Islet precursor cell (in vitro differentiated cells): ENCODE data around the gene PIEZO2.
"Not testable (repeated sequence)": the region's sequence is repeated elsewhere in the genome, so short reads cannot be mapped to it uniquely, and the experiment has no call there.

Experiments
- DNase-seq: peaks from one replicate; pipeline ENCODE4 v3.0.0-alpha.2; 2018

PIEZO2 gene

DNA sequence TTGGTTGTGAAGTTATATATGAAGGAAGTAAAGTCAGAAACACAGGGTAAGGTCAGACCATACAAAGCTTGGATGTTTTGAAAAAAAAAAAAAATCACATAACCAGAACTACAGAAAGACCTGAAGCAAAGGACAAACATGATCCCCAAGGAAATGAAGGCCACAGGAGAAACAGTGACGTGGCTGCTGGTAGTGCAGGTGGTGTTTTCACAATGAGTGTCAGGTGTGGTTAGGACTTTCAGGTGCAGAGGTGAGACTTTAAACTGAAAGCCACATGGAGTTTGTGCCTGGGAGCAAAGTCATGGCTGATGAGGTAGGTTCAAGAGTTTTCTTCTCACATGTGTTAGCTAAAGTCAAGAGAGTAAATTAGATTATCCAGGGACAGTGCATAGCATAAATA lies 270.7 kb downstream of the PIEZO2 start:
- DNase-seq, result no peak

DNA sequence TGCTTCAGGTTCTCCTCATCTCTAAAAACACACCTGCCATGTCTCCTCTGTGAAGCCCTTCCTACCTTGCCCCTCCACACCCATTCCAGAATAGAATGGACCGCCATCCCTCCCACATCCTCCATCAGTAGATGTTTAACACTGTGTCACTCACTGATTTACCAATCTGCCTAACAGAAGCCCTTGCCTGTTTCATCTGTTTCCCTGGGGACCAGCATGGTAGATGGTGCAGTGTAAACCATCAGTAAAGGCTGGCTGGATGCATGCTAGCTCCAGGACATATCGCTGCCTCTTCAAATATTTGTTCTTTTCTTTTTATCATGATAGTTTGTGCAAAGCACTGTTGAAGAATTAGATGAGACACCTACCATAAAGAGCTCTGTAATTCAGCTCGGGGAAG lies 271.4 kb downstream of the PIEZO2 start:
- no peak for DNase-seq

DNA sequence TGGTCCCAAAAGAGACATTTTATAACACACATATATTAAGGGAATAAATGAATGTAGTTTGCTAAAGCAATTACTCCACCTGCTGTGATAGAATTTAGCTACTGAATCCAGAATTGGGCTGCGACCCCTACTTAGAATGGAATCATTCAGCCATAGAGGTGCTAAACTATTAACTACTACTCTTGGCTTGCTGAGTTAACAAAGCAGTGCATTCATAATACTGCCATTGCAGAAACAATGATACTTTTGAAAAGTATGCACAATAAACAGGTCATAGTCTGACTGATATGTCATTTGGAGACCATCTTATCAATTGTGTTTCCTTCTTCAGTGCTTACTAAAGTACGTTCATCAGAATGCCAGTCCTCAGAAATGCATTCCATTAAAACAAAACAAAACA lies 273.6 kb downstream of the PIEZO2 start:
- DNase-seq, result no peak

DNA sequence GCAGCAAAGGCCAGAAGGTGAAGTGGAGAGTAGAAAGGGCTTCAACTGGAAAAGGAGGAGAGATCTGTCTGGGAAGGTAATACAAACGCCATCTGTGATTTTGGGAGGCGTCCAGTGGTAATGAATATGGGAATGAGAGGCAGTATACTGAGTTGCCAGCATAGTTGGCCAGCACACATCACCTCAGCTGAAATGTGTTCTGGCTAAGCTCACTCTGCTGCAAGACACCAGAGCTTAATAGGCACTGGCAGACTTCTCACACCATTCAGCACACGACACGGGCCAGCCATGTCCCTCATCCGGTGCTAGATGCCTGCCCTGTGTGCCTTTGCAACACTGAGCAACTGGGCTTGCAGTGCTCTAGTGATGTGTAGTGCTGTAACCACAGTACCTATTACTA lies 277.1 kb downstream of the PIEZO2 start:
- no peak for DNase-seq

DNA sequence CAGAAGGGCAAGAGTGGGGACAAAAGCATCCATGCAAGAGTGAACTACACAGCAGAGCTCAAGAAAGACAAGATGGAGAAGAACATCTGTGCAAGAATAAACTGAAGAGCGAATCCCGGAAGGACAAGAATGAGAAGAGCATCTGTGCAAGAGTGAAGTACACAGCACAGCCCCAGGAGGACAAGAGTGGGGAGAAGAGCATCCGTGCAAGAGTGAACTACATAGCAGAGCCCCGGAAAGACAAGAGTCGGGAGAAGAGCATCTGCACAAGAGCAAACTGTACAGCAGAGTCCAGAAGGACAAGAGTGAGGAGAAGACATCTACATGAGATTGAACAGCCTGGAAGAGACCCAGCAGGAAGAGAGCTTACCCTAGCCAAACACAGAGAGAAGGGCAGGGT lies 284.6 kb downstream of the PIEZO2 start:
- DNase-seq, result no peak

DNA sequence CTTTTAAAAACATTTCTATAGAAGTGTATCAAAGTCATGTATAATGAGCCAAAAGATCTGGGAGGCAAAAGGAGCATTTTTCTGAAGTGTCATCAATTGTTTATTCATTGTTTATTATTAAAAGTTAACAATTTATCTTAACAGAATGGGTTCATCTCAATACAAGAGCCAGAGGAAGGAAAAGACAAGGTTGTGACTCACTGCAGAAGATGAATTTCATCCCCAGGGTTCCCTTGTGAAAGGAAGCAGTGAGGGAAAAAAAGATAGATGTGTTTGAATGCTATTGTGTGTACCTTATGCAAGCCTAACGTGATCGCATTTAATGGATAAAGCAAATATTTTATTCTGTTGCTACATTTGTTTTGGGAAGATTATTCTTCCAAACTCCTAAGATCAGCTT lies 286.3 kb downstream of the PIEZO2 start:
- DNase-seq, result no peak

DNA sequence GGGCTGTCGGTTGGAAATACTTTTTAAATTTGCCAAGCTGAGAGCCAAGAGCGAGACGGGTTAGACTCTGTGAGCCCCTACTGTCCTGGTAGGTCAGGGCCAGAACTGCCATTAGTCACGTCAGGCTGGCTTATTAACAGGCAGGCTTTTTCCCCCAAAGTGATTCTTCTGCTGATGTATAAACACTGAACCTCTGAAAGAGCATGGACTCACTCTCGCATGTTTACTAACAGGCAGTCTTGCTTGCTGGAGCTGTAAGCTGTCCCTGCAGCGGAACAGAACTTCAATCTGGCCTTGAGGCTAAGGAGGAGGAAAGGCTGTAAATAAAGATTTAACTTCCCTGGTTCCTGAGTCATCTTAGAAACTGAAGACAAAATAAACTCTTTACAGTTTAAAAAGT lies 288.4 kb downstream of the PIEZO2 start:
- peak; percentile 76 for DNase-seq

DNA sequence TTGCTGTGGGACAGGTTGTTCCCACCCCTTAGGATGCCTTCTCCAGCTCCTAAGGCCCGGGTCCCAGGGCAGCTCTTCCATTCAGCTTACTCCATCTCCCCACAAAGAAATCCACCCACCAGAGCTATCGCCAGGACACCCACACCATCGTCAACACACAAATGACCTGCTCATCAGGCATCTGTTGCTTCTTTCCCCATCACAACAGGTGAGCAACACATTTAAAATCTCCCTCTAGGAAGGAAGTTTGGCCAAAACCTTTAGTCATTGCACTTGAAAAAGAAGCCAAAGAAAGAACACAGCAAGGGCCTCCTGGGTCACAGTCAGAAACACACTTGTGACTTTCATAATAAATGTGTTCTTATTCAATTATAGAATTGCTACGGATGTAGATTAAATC lies 289.0 kb downstream of the PIEZO2 start:
- no peak for DNase-seq

DNA sequence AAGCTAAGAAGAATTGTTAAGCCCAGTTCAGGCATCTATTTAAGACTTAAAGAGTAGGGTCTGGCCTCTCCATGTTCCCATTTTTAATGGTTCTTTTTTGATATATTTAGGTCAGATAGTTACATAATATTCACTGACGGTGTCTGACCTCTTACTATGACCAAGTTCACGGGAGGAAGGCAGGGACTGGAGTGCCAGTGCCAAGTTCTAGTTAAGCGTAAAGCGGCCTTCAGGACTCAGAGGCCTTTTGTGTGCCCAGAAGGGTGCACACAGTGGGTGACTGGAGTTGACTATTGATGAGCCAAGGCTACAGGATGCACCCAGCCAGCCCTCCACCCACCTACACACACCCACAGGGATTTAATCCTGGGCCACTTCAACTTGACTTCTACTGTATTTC lies 290.9 kb downstream of the PIEZO2 start:
- no peak for DNase-seq

DNA sequence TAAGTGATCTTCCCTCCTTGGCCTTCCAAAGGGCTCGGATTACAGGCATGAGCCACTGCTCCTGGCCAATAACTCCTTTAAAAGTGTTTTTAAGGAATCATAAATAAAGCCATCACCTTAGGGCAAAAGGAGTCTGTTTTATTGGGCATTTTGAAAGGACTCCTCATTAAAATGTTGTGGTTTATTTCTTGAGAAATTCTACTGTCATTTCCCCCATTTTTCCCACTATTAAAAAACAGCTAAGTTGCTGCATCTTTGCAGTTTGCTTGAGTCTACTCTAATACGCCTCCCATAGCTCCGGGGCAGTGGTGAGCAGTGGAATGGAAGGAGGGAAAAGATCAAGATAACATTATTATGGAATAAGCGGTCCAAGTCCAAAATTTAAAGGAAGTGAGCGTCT lies 293.2 kb downstream of the PIEZO2 start:
- no peak for DNase-seq

DNA sequence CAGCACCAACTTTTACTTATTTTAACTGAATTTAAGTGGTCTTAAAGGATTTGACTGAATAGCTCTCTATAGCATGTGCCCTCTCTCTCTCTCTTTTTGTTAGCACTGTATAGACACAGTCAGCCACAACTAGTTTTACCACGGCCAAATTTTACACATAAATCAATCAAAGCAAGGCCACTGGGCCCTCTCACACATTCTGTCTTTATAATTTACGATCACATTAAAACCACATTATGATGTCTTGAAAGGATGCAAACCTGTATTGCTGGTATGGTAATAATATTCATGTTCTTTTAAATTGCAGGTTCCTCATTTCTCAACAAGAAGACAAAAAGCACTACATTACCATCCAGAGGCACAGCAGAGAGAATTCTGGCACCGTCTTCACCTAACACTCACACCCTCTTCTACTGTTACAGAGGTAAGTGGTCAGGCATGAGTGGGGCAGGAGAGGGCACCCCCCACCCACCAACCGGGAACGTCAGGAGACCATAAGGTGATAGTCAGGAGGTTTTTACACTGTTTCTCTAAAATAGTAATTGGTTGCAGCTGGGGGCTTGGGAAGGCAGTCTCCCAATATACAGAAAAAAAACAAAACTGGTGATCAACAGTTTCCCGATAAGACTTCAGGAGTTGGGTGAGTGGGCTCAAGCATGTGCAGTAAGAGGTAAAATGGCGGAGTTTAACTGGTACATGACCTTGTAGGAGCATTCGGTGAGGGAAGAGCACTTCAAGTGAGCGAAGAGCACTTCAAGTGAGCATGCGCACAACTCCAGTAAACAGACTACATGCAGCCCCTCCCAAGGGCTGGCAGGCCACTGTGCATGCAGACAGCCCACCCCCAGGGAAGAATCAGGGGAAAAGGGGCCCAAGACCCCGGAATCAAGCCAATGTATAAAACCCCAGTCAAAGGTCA lies 296.7 kb downstream of the PIEZO2 start:
- DNase-seq, result no peak

DNA sequence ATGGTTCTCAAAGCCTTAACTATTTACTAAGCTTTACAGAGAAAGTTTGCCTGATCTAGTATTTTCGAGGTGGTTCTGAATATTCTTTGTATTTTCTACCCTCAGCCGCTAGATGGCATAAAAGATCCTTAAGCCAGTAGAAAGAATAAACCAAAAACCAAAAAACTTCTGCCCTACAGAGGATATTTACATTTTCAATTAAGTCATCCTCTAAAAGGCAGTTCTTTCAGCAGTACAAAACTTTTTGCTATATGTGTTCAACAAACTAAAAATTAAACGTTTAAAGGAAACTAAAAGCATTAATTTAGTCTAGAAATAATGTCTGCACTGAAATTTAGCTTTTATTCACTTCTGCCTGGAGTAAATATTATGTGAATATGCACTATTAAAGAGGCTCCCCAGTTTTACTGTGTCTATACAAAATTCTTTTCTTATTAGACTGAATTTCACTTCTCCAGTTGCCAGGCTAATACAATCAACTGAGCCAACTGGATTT lies 297.5 kb downstream of the PIEZO2 start:
- DNase-seq, result no peak

DNA sequence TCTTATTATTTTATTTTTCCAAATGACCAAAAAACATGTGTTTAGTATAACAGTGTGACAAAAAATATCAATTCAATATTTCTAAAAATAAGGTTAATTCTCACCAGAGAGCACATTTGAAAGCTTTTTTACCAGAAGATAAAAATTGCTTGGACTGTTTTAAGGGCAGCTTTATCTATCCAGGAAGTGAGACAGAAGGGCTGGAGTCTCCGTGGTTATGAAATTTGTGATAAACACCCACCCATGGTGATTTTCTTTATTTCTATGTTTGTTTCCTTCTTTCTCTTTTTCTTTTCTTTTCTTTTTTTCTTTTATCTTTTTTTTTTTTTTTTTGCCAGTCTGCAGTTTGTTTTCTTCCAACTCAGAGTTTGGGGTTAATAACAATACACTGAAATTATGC lies 298.5 kb downstream of the PIEZO2 start:
- DNase-seq, result no peak

DNA sequence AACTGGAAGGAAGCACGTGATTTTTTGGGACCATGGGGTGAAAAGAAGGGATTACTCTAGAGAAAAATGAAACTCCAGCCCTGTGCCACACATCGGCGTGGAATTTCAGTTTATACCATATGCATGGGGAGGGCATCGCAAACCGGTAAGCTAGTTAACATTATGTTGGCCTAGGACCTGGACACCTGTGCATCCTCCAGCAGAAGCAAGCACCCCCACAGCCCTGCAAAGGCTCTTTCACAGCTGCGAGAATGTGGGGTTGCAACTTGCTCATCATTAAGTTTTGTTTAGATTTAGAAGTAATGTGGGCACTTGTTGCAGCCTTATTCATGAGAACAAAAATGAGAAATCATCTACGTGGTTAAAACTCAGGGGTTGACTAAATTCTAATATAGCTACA lies 299.2 kb downstream of the PIEZO2 start:
- DNase-seq, result no peak

DNA sequence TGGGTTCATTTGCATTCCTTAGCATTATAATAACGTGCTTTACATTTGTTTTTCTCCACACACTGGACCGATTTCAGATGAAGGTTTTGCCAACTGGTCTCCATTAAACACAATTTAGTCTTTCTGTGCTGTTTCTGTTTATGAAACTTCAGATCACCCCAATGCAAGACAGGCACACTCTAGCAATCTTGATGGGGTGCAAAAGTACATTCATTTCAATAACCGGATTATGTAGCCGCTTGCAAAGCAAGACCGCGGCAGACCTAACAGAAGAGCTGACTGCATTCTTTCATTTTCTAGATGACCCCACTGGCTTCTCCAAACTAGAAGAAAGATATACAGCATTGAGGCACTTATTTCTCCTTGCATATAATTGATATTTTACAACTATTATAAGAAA lies 301.5 kb downstream of the PIEZO2 start:
- no peak for DNase-seq

DNA sequence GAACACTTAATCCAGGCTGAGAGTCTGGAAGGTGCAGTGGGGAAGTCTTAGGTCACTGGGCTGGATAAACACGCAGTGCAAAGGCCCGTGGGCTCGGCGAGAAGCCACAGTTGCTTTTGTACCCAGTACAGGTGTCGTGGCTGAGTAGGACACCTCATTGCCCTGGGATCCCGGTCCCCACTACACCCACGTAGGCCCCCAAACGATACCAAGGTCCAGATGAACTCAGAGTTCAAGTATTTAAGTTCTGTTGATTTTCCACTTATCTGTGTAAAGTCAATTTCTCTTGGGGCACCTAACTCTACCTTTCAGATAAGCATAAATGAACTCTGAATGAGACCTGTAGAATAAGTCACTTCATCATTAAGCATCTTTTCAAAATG lies 302.0 kb downstream of the PIEZO2 start:
- DNase-seq, result no peak

DNA sequence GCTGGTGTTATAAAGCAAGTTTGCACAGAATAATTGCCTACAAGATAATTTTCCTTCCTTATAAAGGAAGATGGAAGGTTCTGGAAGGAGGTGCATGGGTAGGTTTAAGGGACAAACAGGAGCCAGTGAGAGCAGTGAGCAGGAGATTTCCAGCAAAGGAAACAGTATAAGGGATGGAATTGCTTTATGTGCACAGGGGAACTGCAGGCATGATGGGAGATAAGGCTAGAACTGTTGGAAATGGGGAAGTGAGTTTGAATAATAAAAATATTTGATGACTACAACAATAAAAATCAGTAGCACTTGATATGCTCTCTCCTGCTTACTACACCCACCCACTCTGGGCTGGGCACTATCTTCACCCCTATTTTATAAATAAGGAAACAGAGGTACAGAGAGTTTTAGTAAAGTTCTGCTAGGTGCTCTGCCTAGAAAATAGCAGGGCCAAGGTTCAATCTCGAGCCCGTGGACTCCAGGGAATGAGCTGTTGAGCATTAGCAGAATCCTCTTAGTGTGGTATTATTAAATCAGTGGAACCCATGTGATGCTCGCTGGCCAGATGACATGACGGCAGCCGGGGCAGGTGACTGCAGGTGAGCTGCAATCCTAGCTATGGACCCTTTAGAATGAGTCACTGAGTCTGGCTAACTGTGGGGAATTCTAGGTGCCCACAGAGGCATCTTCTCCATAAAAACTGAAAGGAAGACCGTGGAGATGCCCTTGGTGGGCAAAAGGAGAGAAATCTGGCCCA lies 302.5 kb downstream of the PIEZO2 start:
- no peak for DNase-seq

DNA sequence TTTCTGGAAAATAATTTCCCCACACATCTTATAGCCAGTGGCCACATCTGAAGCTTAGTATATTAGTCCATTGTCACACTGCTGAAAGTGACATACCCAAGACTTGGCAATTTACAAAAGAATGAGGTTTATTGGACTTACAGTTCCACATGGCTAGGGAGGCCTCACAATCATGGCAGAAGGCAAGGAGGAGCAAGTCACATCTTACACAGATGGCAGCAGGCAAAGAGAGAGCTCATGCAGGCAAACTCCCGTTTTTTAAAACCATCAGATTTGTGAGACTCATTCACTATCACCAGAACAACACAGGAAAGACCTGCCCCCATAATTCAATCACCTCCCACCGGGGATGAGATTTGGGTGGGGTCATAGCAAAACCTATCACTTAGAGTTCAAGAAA lies 303.3 kb downstream of the PIEZO2 start:
- DNase-seq, result not testable (repeated sequence)

DNA sequence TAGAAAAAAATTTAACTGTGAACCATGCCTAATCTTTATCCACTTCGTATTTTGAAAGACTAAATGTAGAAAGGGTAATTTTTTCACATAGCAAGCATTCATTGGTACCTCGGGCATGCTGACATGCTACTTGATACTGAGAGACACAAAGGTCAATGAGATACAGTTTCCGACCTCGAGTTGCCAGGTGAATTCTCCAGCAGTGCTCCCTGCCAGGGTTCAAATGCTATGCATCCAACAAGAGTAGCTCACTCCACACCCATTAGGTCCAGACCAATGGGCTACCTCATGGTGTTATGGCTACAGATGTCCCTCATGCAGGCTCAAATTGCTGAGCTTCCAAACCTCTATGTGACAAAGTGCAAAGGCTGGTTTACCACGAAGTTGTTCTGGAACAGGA lies 305.8 kb downstream of the PIEZO2 start:
- DNase-seq, result no peak

DNA sequence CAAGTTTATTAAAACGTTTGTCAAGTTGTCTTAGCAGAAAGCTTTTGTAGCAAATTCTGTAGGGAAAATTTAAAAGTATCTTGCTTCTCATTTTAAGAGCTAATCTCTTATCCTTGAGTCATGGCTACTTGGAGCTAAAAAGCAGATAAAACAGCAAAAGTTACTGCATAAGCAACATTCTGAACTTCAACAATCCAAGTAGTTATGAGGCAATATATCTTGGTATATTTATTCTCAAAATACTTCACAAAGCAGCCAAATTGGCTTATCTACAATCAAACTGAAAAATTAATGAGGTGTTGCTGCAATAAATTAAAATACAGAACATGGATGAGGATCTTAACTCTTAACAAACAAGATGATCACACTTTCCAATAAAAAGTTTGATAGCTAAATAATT lies 306.5 kb downstream of the PIEZO2 start:
- no peak for DNase-seq

DNA sequence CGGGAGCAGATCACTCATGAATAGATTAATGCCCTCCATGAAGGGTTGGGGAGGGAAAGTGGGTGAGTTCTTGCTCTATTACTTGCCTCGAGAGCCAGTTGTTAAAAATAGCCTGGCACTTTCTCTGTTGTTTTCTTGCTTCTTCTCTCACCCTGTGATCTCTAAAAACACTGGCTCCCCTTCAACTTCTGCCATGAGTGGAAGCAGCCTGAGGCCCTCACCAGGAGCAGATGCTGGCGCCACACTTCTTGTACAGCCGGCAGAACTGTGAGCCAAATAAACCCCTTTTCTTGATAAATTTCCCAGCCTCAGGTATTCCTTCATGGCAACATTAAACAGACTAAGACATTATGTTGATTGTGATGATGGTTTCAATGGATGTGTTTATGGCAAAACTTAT lies 307.0 kb downstream of the PIEZO2 start:
- DNase-seq, result no peak

DNA sequence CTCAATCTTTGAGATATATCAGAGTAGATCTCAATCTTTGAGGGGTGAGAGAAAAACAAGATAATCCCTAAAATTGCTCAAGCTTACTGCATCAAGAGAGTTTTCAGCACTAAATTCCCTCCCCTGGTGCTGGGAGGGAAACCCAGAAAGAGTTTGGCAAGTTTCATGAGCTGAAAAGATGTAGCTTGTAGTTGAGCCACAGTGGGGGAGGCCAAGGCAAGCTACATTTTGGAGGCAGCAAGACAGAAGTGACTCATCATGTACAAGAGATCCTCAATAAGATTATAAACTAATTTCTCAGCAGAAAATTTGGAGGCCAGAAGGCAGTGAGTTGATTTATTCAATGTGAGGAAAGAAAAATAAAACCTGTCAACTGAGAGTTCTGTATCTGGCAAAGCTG lies 308.2 kb downstream of the PIEZO2 start:
- DNase-seq, result no peak

DNA sequence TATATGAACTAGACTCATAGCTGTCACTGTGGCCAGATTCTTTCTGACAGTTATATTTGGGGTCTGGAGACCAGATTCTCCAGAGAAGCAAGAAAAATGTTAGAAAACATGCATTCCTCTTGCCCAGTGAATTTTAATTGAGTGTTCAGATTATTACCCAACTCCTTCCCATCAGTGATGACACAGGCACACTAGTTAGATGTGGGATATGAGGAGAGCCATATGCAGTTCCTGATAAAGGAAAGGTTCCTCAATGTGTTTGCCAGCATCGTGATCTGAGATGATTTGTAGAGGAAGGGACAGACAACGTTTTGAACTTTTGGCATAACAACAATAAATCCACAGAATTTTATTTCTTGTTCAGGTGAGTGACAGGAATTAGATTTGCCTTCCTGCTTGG lies 308.6 kb downstream of the PIEZO2 start:
- DNase-seq, result no peak

DNA sequence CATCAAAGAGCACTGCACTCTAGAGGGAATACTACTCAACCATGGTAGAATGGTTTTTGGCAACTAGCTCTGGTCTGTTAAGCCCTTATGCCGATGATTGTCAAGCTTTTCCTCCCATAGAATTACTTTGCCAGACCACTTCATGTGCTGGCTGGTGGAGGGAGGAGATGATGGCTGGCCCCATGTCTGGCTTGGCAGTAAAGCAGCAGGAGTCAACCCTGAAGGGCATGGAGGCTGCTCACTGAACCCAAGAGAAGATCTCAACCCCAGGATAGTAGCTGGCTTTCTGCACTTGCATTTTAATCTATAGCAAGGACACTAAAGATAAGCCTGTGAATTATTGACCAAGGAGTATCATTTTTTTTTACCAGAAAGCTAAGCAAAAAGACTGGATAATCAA lies 309.9 kb downstream of the PIEZO2 start:
- DNase-seq, result no peak
